K562 (cell line): Measurements from ENCODE around the gene SCG5. TPM values are rescaled to one million over a fixed set of nuclear protein-coding genes. Genes with fewer than 3 reads are reported as not detected.

Source experiments
- ATAC-seq: fragments of 200-7000 bp; cut with Tn5 transposase; 3 replicates; pipeline ENCODE4 v1.9.1; 2020; ENCODE audit warnings: moderate library complexity
- BruUV-seq: library from RNA; stranded (reverse); fragments of 400-500 nt; replicated peaks from 2 replicates; lab custom pipeline; 2021; lab: Mats Ljungman, UMichigan
- CTCF ChIA-PET: fragments of 300-600 bp; formaldehyde crosslinking; extraction: SDS; loops from one replicate; lab custom pipeline; 2021; ENCODE audit warnings: low intra/inter-chr PET ratio; lab: Yijun Ruan, JAX
- POLR2A ChIA-PET: fragments of 300-600, 350-650 bp; sonication (Branson Sonifier 250); formaldehyde crosslinking; extraction: SDS; loops from one replicate; lab custom pipeline; 2021; ENCODE audit warnings: antibody characterized with exemption, inconsistent platforms; lab: Yijun Ruan, JAX
- DNase-seq, 4 experiments: peaks; one replicate each; pipeline versions ENCODE4 v3.0.0 to v3.0.0-alpha.2; 2011 to 2018; ENCODE audit warnings: low spot score in 3 of 4, mixed read lengths in 3 of 4; ENCODE audit errors: extremely low read depth in 1 of 4
- FAIRE-seq: peaks from 2 replicates; lab custom pipeline; 2011; peaks lifted over from hg19 to GRCh38; lab: Jason Lieb, UNC
- H2AFZ ChIP-seq: 2 replicates; pipeline ENCODE4 v1.6.0; 2011; ENCODE audit warnings: low read depth, low read length, control low read depth, inconsistent platforms
- H3K27ac ChIP-seq: fragments of 200-600 bp; 3 replicates; pipeline ENCODE4 v1.8.0; 2011; ENCODE audit warnings: low read depth, mild to moderate bottlenecking, control low read depth, inconsistent platforms, low read length, moderate library complexity, mixed read lengths; ENCODE audit errors: extremely low read depth
- H3K27me3 ChIP-seq, 2 experiments: fragments of 300-600 bp in 1 of 2; 2 replicates in 1 of 2; 3 replicates in 1 of 2; pipeline versions ENCODE4 v1.6.0 to v1.8.0; 2011; ENCODE audit warnings: inconsistent platforms in 2 of 2, low read length in 2 of 2, mild to moderate bottlenecking in 1 of 2, mixed read lengths in 1 of 2, moderate library complexity in 1 of 2; ENCODE audit not compliant: control insufficient read depth in 2 of 2, insufficient read depth in 2 of 2
- H3K36me3 ChIP-seq: fragments of 300-600 bp; 3 replicates; pipeline ENCODE4 v1.8.0; 2011; ENCODE audit warnings: mild to moderate bottlenecking, low read length, inconsistent platforms; ENCODE audit not compliant: control insufficient read depth, insufficient read depth
- H3K4me1 ChIP-seq, 2 experiments: fragments of 200-600 bp in 1 of 2; replicated peaks in 1 of 2; 2 replicates in 1 of 2; 3 replicates in 1 of 2; pipeline versions ENCODE4 v1.5.1 to v1.8.0; 2011; ENCODE audit warnings: inconsistent platforms in 2 of 2, low read length in 2 of 2, mild to moderate bottlenecking in 1 of 2, mixed read lengths in 1 of 2, moderate library complexity in 1 of 2; ENCODE audit not compliant: control insufficient read depth in 2 of 2, insufficient read depth in 2 of 2
- H3K4me2 ChIP-seq: 2 replicates; pipeline ENCODE4 v1.6.1; 2011; ENCODE audit warnings: low read length, control low read depth, inconsistent platforms, mixed read lengths; ENCODE audit not compliant: insufficient read depth
- H3K4me3 ChIP-seq: fragments of 200-600 bp; sonication (generic), shearing (Covaris generic); 2 replicates; pipeline ENCODE4 v1.5.1; 2016; ENCODE audit warnings: control low read depth, inconsistent platforms
- H3K79me2 ChIP-seq: fragments of 200-600 bp; 3 replicates; pipeline ENCODE4 v1.8.0; 2011; ENCODE audit warnings: low read length, inconsistent platforms; ENCODE audit not compliant: control insufficient read depth, insufficient read depth
- H3K9ac ChIP-seq, 2 experiments: 2 replicates each; pipeline versions ENCODE4 v1.6.0 to v1.6.1; 2011; ENCODE audit warnings: low read depth in 2 of 2, low read length in 2 of 2, control low read depth in 1 of 2, inconsistent platforms in 1 of 2, mild to moderate bottlenecking in 1 of 2, mixed read lengths in 1 of 2; ENCODE audit not compliant: insufficient read depth in 1 of 2
- H3K9me1 ChIP-seq: one replicate; pipeline ENCODE4 v1.6.0; 2011; ENCODE audit warnings: inconsistent platforms, mild to moderate bottlenecking, low read length, moderate library complexity; ENCODE audit not compliant: control insufficient read depth, insufficient read depth
- H3K9me3 ChIP-seq: replicated peaks from 2 replicates; pipeline ENCODE4 v1.5.1; 2011; ENCODE audit warnings: low read depth, low read length, inconsistent platforms; ENCODE audit not compliant: control insufficient read depth, insufficient read depth
- H4K20me1 ChIP-seq: replicated peaks from 2 replicates; pipeline ENCODE4 v1.6.1; 2011; ENCODE audit warnings: low read length, inconsistent platforms, mixed read lengths; ENCODE audit not compliant: control insufficient read depth, insufficient read depth
- CCAR2 ChIP-seq: fragments of 200-400 bp; formaldehyde crosslinking; IDR thresholded peaks from 2 replicates; pipeline ENCODE4 v1.6.1; 2017; ENCODE audit warnings: mild to moderate bottlenecking, low read depth, low read length
- FOXP1 ChIP-seq: sonication (generic); formaldehyde crosslinking; IDR thresholded peaks from 2 replicates; pipeline ENCODE4 v1.8.0; 2022; ENCODE audit warnings: mild to moderate bottlenecking, missing genetic modification reagents
- GTF3C2 ChIP-seq: IDR thresholded peaks from 3 replicates; pipeline ENCODE4 v1.6.1; 2011; ENCODE audit warnings: borderline replicate concordance, mild to moderate bottlenecking, moderate library complexity; ENCODE audit not compliant: insufficient read length; ENCODE audit errors: extremely low read depth
- HIVEP1 ChIP-seq: fragments of 250-450 bp; sonication (Bioruptor Pico); IDR thresholded peaks from 2 replicates; pipeline ENCODE4 v1.4.0; 2020; ENCODE audit warnings: mild to moderate bottlenecking
- KLF1 ChIP-seq: fragments of 450-650 bp; IDR thresholded peaks from 2 replicates; pipeline ENCODE4 v1.6.1; 2016; ENCODE audit warnings: missing genetic modification characterization, missing compliant biosample characterization
- MXI1 ChIP-seq: IDR thresholded peaks from 2 replicates; pipeline ENCODE4 v1.6.1; 2011; ENCODE audit warnings: low read depth, mild to moderate bottlenecking, improper control_type of control experiment, low read length
- RFX7 ChIP-seq: fragments of 250-450 bp; sonication (Bioruptor Pico); IDR thresholded peaks from 2 replicates; pipeline ENCODE4 v1.5.1; 2021; ENCODE audit warnings: mild to moderate bottlenecking
- SRSF9 ChIP-seq: fragments of 200-400 bp; formaldehyde crosslinking; IDR thresholded peaks from 2 replicates; pipeline ENCODE4 v1.6.1; 2017; ENCODE audit warnings: low read depth, low read length, borderline replicate concordance
- USF2 ChIP-seq: sonication (generic); formaldehyde crosslinking; IDR thresholded peaks from 2 replicates; pipeline ENCODE4 v1.5.0; 2020; ENCODE audit warnings: missing genetic modification reagents
- ZMIZ1 ChIP-seq, 2 experiments: fragments of 150-350 bp in 1 of 2; IDR thresholded peaks; 2 replicates each; pipeline ENCODE4 v1.6.1; 2012 to 2016; ENCODE audit warnings: low read depth in 2 of 2, low read length in 2 of 2, mild to moderate bottlenecking in 1 of 2, moderate library complexity in 1 of 2
- ZNF174 ChIP-seq: fragments of 250-450 bp; sonication (Bioruptor Pico); IDR thresholded peaks from 2 replicates; pipeline ENCODE4 v1.4.0; 2020; ENCODE audit warnings: mild to moderate bottlenecking
- whole genome bisulfite sequencing: fragments of 100-300 bp; shearing (Covaris generic); methylation state at CpG from one replicate; pipeline ENCODE4 v1.1.6; 2016; ENCODE audit warnings: low coverage, mixed read lengths; ENCODE audit not compliant: insufficient coverage; ENCODE audit errors: missing lambda C conversion rate; 5-methylcytosine and 5-hydroxymethylcytosine counted together
- in situ Hi-C: fragments of 300-500 bp; cut with MboI; formaldehyde crosslinking; loops from 4 replicates; pipeline ENCODE4 v1.15.0; 2018; ENCODE audit warnings: inconsistent platforms, mixed read lengths
- intact Hi-C: fragments of 100-400 bp; cut with micrococcal nuclease; formaldehyde crosslinking; loops from 2 replicates; pipeline ENCODE4 v1.14.2; 2022
- polyA plus RNA-seq, 8 experiments: library from polyadenylated mRNA; depleted of rRNA in 4 of 8; stranded (reverse) in 5 of 8; unstranded in 3 of 8; fragments of >200 nt; fragmentation: Nextera tagmentation in 2 of 8; fragmentation: Illumina TruSeq in 1 of 8; extraction: Ambion mirVana in 2 of 8; extraction: Trizol in 1 of 8; gene quantifications; 2 replicates each; pipeline versions ENCODE4 v1.2.1 to v1.2.3, GENCODE V29; 2011 to 2014; ENCODE audit warnings: inconsistent platforms in 1 of 8, missing spikeins in 1 of 8
- total RNA-seq, 7 experiments: library from RNA; depleted of rRNA in 6 of 7; stranded (reverse); fragments of >200 nt in 6 of 7; fragmentation: Illumina TruSeq in 2 of 7; extraction: Trizol in 2 of 7; gene quantifications; 2 replicates each; pipeline versions ENCODE4 v1.2.1 to v1.2.3, GENCODE V29; 2011 to 2021; ENCODE audit warnings: low replicate concordance in 1 of 7

SCG5 gene
- total and polyA plus RNA-seq, 9 of the 15 experiments (the other 6 are each of a cell fraction or from before 2014, with no cell fraction given), result 0.06 to 0.76 (median 0.28) TPM; not detected in 2

GRCh38 chr15:32739522-32740063, 98.1 kb downstream of the SCG5 start:
- no TSS peak for BruUV-seq
- WGBS, result 0% methylated on average over 1 of the region's 1 CpG

More at GRCh38 chr15:32739522-32740063, 98.1 kb downstream of the SCG5 start:
- CTCF ChIA-PET, result no interaction called here
- POLR2A ChIA-PET, result no interaction called here
- Histone ChIP-seq H3K9me3 (no peaks in the 10 kb centered on the region), H3K9ac (no peak overlapping the region), H3K4me3 (no peak overlapping the region), H4K20me1 (no peaks in the 10 kb centered on the region), H3K9me1 (no peaks in the 10 kb centered on the region), H3K79me2 (no peaks in the 10 kb centered on the region), H3K4me2 (no peak overlapping the region), H3K4me1 (no peaks in the 10 kb centered on the region), H3K36me3 (no peaks in the 10 kb centered on the region), H3K27ac (no peak overlapping the region), H2AFZ (no peak overlapping the region), H3K27me3 (no peaks in the 10 kb centered on the region)
- FAIRE-seq (peak; percentile 72), ATAC-seq (no peak), DNase-seq (no peak)
- in situ Hi-C loops (no loop called here), intact Hi-C loops (no loop called here)
- TF ChIP-seq ZMIZ1 (IDR thresholded peaks at IDR 0.05; ENCODE audit: low read depth in 2 of 2, low read length in 2 of 2) (no peak), FOXP1 (no peak), HIVEP1 (CRISPR knock-in tag) (no peak), SRSF9 (no peak), CCAR2 (no peak), USF2 (no peak), ZNF174 (CRISPR knock-in tag) (no peak), MXI1 (no peak), GTF3C2 (no peak), KLF1 (tag) (no peak), RFX7 (no peak)
